HL-60/S4 treated with retinoic acid at 250 ng/mL for 4 days and 3 days (cell line): ENCODE data around the gene TEX261.

ENCODE experiments used
- in situ Hi-C: fragments of 300-500 bp; cut with MboI; formaldehyde crosslinking; loops from 2 replicates; pipeline ENCODE4 v1.7.0; 2022; ENCODE audit warnings: low sequenced_read_pairs

The TEX261 gene

DNA sequence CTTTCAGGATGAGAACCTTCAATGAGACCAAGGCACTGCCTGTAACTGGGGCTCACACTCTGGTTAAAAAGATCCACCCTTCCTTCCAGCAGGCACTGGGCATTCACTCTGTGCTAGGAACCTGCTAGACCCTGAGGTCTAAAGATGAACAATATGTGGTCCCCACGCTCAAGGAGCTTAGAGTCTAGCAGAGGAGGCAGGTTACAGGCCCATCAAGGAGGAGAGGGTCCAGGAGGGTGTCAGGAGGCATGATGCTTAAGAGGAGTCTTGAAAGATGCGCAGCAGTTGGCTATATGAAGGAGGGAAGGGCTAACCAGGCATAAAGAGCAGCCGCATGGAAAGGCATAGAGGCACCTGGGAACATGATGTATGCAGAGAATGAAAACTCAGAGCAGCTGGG is 11.7 kb downstream of the TEX261 start:
- in situ Hi-C loops: no loop called here

DNA sequence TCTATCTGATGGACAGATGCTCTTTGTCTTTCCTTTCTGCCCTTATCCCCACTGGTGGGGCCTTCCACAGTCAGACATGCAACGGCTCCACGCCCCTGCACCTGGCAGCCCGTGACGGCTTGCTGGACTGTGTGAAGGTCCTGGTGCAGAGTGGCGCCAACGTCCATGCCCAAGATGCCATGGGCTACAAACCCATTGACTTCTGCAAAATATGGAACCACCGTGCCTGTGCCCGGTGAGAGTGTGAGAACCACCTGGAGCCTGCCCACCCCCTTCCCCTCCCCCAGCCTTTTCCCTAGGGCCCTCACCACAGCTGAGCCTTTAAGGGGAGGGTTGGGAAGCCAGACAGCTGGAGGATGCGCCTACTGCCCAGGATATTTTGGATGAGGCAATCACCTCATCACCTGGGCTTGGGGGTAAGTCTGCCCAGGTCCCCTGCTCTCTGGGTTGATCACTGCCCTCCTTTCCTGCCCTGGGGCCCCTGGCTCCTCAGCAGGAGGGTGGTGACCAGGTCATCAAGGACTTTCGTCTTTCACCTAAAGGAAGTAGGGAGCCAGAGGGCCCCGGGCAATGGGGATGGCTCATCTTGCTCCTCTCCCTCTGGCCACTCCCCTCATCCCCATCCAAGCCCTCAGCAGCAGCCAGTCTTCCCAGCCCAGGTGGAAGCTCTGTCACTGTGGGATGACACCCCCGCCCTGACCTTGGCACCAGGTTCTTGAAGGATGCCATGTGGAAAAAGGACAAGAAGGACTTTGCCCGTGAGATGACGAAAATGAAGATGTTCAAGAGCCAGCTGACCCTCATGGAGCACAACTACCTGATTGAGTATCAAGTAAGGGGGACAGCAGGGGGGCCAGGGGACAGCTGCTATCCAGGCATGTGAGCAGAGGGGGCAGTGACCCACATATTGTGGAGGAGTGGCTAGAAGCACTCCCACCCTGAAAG is 12.5 kb downstream of the TEX261 start:
- in situ Hi-C loops: no loop called here

DNA sequence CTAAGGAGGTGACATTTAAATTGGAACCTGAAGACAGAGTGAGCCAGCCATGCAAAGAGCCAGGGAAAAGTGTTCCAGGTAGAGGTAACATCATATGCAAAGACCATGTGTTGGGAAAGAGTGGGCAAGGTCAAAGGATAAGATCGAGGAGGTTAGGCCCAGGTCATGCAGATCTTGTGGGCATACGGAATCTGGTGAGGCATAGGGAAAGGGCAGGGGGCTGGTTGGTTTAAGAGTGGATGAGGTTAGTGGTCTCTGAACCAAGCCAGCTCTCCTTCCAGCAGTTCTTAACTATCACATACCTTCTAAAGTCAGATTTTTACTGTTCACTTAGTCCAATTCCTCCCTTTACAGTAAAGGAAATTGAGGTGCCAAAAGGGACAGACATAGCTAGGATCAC is 13.3 kb downstream of the TEX261 start:
- in situ Hi-C loops: no loop called here

DNA sequence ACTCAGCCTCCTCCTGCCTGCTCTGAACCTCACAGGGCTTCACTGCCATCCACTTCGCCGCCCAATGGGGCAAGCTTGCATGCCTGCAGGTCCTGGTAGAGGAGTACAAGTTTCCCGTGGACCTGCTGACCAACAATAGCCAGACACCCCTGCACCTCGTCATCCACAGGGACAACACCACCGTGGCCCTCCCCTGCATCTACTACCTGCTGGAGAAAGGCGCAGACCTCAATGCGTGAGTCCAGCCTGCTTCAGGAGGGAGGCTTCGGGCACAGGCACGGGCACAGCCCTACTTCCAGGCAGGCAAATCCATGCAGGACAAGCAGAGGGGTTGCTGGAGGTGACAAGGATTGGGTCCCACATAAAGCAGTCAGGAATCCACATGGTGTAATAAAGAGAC is 15.0 kb downstream of the TEX261 start:
- in situ Hi-C loops: no loop called here

DNA sequence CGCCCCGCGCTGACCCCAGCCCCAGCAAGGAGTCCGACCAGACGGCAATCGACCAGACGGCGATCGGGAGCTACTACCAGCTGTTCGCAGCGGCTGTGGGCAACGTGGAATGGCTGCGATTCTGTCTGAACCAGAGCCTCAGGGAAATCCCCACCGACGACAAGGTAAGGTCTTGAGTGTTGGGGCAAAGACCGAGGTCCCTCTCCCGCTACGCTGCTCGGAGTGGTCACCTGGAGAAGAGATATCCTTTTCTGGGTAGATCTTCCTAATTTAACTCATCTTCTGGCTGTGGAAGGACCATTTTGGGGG is 15.5 kb downstream of the TEX261 start:
- in situ Hi-C loops: no loop called here

DNA sequence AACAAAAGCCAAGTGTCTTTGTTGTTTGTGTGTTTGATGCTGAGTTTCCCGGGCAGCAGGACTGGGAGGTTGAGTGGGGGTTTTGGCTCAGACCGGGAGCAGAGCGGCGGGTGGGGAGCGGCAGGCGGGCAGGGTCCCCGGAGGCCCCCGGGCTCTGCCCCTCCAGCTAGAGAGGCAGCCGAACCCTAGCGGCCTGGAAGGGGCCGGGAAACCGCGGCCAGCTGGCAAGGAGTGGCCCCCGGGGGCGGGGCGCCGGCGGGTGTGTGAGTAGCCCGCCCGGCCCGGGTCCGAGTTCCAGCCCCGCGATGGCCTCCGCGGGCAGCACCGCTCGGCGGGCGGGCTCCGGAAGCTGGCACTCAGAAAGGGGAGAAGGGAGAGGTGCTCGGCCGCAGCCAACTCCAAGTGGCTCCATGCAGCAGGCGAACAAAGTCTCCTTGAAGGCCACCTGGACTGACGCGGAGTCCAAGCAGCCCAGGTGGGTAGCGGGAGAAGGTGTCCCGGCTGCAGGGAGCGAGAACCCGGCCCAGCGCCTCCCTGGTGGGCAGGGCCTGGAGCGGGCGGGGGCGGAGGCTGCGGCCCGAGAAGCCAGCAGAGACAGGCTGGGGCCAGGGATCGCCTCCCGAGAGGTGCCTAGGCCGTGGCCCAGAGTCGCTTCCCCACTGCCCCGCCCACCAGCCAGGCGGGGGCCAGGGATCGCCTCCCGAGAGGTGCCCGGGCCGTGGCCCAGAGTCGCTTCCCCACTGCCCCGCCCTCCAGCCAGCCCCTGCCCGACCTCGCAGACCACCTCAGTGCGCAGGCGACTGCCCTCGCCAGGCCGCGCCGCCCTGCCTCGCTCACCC is 16.1 kb downstream of the TEX261 start, which contains the start of gene ANKRD53:
ANKRD53 (plus strand) TSS at position 290 of the 839 bp plus-strand sequence; CDS start at position 306, 16 bp downstream.
- in situ Hi-C loops: no loop called here

DNA sequence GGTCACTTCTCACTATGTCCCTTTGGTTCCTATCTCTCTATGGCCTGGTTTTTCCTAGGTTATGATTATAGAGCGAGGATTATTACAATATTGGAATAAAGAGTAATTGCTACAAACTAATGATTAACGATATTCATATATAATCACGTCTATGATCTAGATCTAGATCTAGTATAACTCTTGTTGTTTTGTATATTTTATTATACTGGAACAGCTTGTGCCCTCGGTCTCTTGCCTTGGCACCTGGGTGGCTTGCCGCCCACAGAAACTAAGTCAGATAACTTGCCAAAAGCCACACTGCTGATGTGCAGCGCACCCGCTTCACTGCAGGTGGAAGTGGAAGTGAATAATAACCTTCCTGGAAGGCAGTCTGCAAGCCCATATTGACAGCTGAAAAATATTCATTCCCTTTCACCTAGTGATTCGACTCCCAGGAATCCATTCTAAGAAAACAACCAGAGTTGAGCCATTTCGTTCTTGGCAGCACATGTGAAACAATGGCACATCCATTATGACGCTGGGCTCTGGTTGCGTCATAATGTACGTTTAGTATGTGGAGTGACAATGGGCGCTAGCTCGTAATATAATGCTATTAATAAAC is 17.0 kb downstream of the TEX261 start:
- in situ Hi-C loops: no loop called here

DNA sequence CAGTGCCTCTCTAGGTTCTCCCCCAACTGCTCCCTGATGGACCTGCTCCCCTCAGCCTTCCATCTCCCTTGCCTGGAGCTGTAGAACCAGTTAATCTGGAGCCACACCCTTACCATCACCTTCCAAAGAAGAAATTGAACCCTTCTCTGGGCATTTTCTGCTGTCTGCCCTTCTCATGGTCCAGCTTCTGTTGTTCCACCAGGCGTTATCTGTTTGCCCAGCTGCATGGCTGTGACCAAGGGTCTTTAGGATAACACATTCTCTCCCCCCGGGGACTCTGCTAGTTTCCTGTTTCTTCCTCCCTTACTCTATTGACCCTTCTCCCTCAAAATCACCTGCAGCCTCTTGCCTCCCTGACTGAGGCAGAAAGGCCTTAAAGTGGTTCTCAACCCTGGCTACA is 19.4 kb downstream of the TEX261 start:
- in situ Hi-C loops: no loop called here

DNA sequence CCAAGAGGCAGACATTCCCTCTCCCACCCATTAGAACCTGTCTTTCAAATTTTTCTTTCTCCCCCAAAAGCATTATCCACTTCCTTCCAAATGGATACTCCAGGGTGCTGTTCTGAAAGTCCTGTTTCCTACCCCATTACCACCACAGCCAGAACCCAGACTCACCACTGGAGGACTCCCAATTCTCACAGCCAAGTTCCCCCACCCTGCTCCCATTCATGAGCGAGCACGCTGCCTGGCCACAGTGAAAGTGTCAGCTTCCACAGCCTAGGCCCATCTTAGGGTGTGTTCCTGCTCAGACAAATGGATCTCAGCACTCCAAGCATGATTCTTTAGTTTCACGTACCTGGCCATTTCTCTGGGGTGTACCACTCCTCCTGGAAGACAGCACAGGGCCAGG is 20.1 kb downstream of the TEX261 start:
- in situ Hi-C loops: no loop called here

DNA sequence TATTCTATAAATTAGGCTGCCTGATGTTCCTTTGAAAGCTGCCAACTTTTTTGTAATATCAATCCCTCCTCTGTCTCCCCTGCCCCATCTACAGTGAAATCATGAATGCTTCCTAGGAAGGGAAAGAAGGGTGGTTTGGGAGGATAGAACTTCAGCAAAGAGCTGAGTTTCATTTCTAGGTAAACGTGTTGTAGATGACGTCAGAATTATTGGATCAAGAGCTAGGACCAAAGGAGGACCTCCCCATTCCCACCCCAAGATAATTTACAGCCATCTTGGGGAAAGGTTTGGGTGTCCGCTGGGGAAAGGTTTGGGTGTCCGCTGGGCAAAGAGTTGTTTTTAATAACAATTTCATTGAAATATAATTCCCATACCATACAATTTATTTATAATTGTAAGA is 27.5 kb downstream of the TEX261 start:
- in situ Hi-C loops: no loop called here

DNA sequence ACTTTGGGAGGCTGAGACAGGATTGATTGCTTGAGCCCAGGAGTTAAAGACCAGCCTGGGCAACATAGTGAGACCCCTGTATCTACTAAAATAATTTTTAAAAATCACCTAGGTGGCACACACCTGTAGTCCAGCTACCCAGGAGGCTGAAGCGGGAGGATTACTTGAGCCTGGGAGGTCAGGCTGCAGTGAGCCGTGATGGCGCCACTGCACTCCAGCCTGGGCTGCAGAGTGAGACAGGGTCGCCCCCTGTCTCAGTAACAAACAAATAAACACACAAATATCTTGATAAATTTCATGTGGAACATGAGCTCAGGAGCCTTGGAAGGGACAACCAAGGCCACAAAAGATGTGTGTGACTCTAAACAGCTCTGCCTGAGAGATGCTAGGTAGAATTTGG is 28.0 kb downstream of the TEX261 start:
- in situ Hi-C loops: no loop called here

DNA sequence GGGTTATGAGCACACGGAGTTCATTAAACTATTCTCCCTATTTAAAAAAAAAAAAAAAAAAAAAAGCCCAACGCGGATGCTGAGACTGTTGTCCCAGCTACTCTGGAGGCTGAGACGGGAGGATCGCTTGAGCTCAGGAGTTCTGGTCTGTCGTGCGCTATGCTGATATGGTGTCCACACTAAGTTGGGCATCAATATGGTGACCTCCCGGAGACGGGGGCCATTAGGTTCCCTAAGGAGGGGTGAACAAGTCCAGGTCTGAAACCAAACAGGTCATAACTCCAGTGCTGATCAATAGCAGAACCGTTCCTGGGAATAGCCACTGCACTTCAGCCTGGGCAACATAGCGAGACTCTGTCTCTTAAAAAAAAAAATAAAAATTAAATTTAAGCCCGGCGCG is 29.2 kb downstream of the TEX261 start:
- in situ Hi-C loops: no loop called here

DNA sequence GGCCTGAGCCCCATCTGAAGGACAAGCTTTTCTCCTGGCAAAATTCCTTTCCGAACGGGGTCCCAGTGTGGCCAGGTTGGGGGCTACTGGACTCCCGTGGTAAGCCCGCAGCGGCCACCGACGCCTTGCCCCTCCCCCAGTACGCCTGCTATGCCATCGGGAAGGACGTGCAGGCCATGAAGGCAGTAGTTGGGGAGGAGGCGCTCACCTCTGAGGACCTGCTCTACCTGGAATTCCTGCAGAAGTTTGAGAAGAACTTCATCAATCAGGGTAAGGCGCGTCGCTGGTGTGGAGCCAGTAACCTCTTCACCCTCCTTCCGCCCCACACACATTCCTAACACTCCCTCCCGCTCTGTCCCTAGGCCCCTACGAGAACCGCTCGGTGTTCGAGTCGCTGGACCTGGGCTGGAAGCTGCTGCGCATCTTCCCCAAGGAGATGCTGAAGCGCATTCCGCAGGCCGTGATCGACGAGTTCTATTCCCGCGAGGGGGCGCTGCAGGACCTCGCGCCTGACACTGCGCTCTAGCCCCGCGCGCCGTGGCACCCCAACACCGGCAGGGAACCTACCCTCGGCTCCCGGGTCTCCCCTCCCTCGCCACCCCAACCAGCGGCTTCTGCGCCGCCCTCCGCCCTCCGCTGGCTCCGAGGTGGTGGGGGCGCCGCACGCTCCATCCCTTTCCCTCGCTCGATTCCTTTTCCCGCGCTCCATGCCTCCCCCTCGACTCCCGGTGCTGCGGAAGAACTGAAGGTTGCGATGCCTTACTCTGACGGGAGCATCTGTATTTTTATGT is 29.9 kb downstream of the TEX261 start:
- in situ Hi-C loops: no loop called here

DNA sequence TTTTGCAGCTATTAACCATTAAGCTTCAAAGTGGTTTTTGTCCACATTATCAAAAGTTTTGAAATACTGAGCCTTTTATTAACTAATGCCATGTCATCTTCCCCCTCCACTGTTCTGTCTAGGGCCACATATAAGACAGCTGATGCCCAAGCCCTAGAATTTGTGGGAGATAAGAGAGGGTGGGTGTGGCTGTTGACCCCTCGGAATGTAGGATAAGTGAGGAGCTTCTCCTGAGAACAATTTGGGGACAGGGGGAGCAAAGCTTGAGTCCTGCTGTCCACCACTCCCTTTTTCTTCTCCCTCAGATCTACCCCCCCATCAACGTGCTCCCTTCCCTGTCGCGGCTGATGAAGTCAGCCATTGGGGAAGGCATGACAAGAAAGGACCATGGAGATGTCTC is 30.5 kb downstream of the TEX261 start:
- in situ Hi-C loops: no loop called here

DNA sequence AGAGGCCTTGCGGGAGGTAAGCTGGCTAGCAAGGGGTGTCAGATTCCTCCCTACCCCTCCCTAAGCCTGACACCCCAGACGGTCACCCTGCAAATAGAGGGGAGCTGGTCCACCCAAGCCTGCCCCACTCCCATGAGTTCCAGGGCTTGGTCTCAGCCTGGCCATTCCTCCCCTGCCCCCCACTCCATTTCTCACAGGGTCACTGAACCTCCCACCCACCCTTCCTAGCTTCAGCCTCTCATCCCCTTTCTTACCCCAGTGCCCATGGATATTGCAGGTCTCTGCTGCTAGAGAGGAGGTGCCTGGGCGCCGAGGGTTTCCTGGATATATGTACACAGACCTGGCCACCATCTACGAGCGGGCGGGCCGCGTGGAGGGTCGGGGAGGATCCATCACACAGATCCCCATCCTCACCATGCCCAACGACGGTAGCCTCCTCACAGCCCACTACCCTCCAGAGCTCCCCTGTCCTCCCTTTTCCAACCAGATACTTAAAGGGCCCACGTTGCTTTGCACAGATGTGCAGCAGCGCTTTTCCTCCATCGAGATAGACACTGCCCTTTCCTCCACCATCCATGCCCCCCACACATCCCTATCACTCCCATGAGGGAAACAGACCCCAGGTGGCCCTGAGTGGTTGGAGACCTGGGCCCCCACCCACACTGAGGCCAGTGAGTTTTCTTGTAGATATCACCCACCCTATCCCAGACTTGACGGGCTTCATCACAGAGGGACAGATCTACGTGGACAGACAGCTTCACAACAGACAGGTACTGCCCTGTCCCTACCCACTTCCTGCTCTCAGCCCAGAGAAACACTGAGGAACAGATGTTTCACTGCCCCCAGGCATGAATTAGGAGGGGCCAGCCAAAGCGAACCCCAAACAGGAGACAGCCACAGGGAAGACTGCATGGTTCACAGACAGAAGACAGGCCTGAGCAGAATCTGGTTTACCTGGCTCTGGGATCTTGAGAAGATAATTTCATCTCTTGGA is 31.5 kb downstream of the TEX261 start:
- in situ Hi-C loops: no loop called here

DNA sequence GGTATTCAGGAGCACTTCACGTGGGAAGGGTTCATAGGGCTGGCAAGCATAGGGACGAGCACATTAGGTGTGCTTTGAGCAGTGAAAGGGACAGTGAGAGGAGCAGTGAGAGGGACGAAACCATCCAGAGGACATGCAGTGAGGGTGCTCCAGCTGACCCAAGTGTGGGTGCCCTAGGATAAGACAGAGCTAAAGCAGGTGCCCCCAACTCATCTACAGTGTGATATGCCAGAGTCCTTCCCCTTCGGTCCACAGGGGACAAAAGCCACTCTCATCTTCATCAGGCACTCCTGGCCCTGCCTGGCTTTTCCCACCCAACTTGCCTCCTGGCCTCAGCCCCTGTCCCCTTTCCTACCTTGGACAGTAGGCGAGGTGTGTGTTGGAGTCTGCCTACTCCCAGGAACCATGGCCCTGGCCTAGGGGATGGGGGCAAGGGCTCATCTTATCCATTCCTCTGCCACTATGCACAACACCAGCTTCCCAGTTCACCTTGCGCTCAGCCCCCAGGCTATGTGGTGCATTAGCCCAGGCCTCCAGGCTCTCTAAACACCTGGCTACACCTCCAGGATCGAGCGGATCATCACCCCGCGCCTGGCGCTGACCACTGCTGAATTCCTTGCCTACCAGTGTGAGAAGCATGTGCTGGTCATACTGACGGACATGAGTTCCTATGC is 32.3 kb downstream of the TEX261 start:
- in situ Hi-C loops: no loop called here

DNA sequence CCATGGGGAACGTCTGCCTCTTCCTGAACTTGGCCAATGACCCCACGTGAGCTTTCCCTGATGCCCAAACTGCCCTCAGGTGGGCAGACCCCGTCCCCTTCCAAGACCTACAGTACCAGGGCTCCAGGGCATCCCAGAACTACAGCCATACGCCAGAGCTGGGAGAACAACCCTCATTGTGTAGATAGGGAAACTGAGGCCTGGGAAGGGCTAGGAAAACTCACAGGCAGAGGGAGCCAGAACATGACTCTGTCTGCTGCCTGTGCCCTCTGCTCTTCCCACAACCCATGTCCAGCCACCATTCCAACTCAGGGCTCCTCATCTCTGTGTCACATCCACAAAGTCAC is 33.1 kb downstream of the TEX261 start:
- in situ Hi-C loops: no loop called here

DNA sequence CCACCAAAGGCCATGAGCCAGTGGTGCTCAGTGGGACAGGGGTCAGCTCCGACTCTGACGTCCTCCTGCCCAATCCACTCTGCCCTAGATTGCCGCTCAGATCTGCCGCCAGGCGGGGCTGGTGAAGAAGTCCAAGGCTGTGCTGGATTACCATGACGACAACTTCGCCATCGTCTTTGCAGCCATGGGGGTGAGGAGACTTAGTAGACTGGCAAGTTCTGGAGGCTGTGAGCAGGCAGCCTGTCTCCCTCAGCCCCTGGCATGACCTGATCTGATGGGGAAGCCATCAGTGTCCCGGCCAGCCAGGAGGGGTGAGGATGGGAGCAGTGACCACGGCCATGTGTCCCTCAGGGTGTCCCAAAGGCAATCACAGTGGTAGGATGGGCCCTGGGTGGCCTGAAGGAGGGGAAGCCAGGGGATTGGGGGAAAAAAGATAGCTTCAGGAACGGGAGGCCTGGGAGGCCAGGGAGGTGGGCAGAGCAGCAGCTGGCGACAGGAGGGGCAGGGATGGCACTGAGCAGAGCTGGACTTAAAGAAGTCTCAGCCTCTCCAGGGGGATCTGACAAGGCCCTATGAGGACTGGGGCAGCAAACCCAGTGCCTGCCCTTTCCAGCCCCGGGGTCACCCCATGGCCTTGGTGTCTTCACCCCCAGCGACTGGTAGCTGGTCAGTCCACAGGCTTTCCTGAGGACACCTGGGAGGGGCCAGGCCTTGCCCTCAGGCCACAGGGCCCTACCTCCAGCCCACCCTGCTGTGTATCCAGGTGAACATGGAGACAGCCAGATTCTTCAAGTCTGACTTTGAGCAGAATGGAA is 33.6 kb downstream of the TEX261 start:
- in situ Hi-C loops: no loop called here
